Hematopoietic multipotent progenitor cell treated with erythropoietin and hydrocortisone succinate and interleukin-3 and kit ligand, for 17 days (in vitro differentiated cells): ENCODE results near the gene TRIM74.
"Not testable (repeated sequence)": the region's sequence is repeated elsewhere in the genome, so short reads cannot be mapped to it uniquely, and the experiment has no call there.

Experiments
- DNase-seq: peaks from one replicate; pipeline ENCODE4 v3.0.0-alpha.2; 2015; ENCODE audit warnings: low spot score

Gene TRIM74

GRCh38 chr7:72968980-72969516 lies at the start of gene TRIM74:
TRIM74 (minus strand) TSS chr7:72969466; CDS start chr7:72966157, 3,309 bp downstream.
- not testable (repeated sequence) for DNase-seq

- DNase-seq: not testable (repeated sequence)
Measured at GRCh38 chr7:73006491-73006890, 37.2 kb upstream of the TRIM74 start.

- DNase-seq: peak; percentile 83
Measured at GRCh38 chr7:73005693-73006447, 36.6 kb upstream of the TRIM74 start.

- not testable (repeated sequence) for DNase-seq
Measured at GRCh38 chr7:73005356-73005692, 36.1 kb upstream of the TRIM74 start.

- DNase-seq: not testable (repeated sequence)
Measured at GRCh38 chr7:72997887-72998468, 28.7 kb upstream of the TRIM74 start.

GRCh38 chr7:72997447-72997846 lies 28.2 kb upstream of the TRIM74 start:
- not testable (repeated sequence) for DNase-seq

GRCh38 chr7:72995484-72995883 lies 26.2 kb upstream of the TRIM74 start:
- not testable (repeated sequence) for DNase-seq

- not testable (repeated sequence) for DNase-seq
Measured at GRCh38 chr7:72990146-72990913, 21.1 kb upstream of the TRIM74 start.

- DNase-seq: not testable (repeated sequence)
Measured at GRCh38 chr7:72982084-72982483, 12.8 kb upstream of the TRIM74 start.

- DNase-seq: not testable (repeated sequence)
Measured at GRCh38 chr7:72980382-72980781, 11.1 kb upstream of the TRIM74 start.

GRCh38 chr7:72976434-72976833 lies 7.2 kb upstream of the TRIM74 start:
- not testable (repeated sequence) for DNase-seq

- not testable (repeated sequence) for DNase-seq
Measured at GRCh38 chr7:72975656-72976286, 6.5 kb upstream of the TRIM74 start.

- not testable (repeated sequence) for DNase-seq
Measured at GRCh38 chr7:72974781-72975180, 5.5 kb upstream of the TRIM74 start.

- not testable (repeated sequence) for DNase-seq
Measured at GRCh38 chr7:72971505-72971904, 2.2 kb upstream of the TRIM74 start.

GRCh38 chr7:72969688-72970087 lies 422 bp upstream of the TRIM74 start:
- DNase-seq: not testable (repeated sequence)

GRCh38 chr7:72966892-72967291 lies 2.4 kb downstream of the TRIM74 start:
- not testable (repeated sequence) for DNase-seq

- DNase-seq: not testable (repeated sequence)
Measured at GRCh38 chr7:72965186-72965975, 3.9 kb downstream of the TRIM74 start.

- DNase-seq: not testable (repeated sequence)
Measured at GRCh38 chr7:72963056-72963455, 6.2 kb downstream of the TRIM74 start.

GRCh38 chr7:72961346-72961650 lies 8.0 kb downstream of the TRIM74 start:
- not testable (repeated sequence) for DNase-seq

GRCh38 chr7:72960626-72961345 lies 8.5 kb downstream of the TRIM74 start:
- DNase-seq: not testable (repeated sequence)

- DNase-seq: not testable (repeated sequence)
Measured at GRCh38 chr7:72960029-72960428, 9.2 kb downstream of the TRIM74 start.
